A549 (cell line): ENCODE results near the gene COX7B.

ENCODE experiments used
- CTCF ChIP-seq: fragments of >200 bp; sonication (Bioruptor Twin); formaldehyde crosslinking; IDR thresholded peaks from 3 replicates; pipeline ENCODE4 v1.5.1; 2016
- EP300 ChIP-seq, 2 experiments: fragments of >200 bp; sonication (Bioruptor Twin); formaldehyde crosslinking; IDR thresholded peaks; 2 replicates in 1 of 2; 3 replicates in 1 of 2; pipeline ENCODE4 v1.6.1; 2016 to 2017
- ESRRA ChIP-seq: fragments of 150-350 bp; IDR thresholded peaks from 2 replicates; pipeline ENCODE4 v1.6.1; 2014; ENCODE audit warnings: mild to moderate bottlenecking, low read length, borderline replicate concordance
- PHF8 ChIP-seq: fragments of 200-600 bp; sonication (generic); IDR thresholded peaks from 2 replicates; pipeline ENCODE4 v1.6.1; 2016; ENCODE audit warnings: low read depth, mild to moderate bottlenecking, antibody characterized with exemption, moderate library complexity, borderline replicate concordance
- REST ChIP-seq: fragments of 200-600 bp; sonication (generic); IDR thresholded peaks from 2 replicates; pipeline ENCODE4 v1.6.1; 2016; ENCODE audit warnings: antibody characterized with exemption, mild to moderate bottlenecking, moderate library complexity
- SMC3 ChIP-seq: fragments of >200 bp; sonication (Bioruptor Twin); formaldehyde crosslinking; IDR thresholded peaks from 3 replicates; pipeline ENCODE4 v1.6.1; 2018; ENCODE audit warnings: inconsistent platforms

- TF ChIP-seq EP300 (IDR thresholded peaks at IDR 0.05): no peak
- no peak for TF ChIP-seq CTCF
- no peak for TF ChIP-seq REST
- TF ChIP-seq ESRRA: no peak
- no peak for TF ChIP-seq SMC3
- no peak for TF ChIP-seq PHF8
Measured at GRCh38 chrX:77953708-77954107, 54.4 kb downstream of the COX7B start.
